Measurements from ENCODE around the gene HIP1R.

HIP1R gene

DNA sequence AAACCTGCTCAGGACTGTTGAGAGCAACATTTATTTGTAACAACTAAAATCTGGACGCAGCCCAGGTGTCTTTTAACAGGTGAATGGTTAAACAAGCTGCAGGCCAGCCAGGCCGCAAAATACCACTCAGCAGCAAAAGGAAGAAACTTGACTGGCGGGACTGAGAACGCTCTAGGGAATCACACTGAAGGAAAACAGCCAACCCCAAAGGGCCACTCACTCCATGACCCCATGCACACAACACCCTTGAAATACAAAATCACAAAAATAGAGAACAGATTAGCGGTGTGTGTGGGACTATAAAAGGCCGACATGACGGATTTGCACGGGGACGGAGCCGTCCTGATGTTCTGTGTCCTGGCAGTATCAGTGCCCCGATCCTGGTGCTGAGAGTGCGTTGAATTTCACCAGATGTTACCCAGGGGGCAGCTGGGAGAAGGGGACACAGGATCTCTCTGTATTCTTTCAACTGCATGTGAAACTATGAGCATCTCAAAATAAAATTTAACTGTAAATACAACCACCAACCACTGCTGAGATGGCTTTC is 37.6 kb downstream of the HIP1R start:
- peak overlapping the region; percentile 94 for H3K9ac ChIP-seq (ENCODE audit: low read length)
- H3K27ac ChIP-seq (ENCODE audit: low read length) = peak overlapping the region; percentile 97
- H3K9me3 ChIP-seq (replicated peaks; ENCODE audit: insufficient read depth, low read length) = no peaks in the 10 kb centered on the region
- H3K9me2 ChIP-seq (replicated peaks; ENCODE audit: insufficient read depth, low read length) = no peaks in the 10 kb centered on the region
- no peaks in the 10 kb centered on the region for H4K20me1 ChIP-seq (ENCODE audit: insufficient read depth, low read length)
- peak; percentile 44 for DNase-seq
- peak overlapping the region; percentile 59; the same call in 1 of the 2 replicates for H3K4me3 ChIP-seq (ENCODE audit: low read length)
- H2AFZ ChIP-seq (ENCODE audit: low read length) = no peak overlapping the region
- peaks cover 58% of the 10 kb centered on the region for H3K4me1 ChIP-seq (ENCODE audit: low read length)
- H3K79me2 ChIP-seq (ENCODE audit: low read length) = peaks cover 91% of the 10 kb centered on the region
- H3K4me2 ChIP-seq (ENCODE audit: low read depth, low read length) = peak overlapping the region; percentile 92
- H3K27me3 ChIP-seq (replicated peaks; ENCODE audit: insufficient read depth, low read length) = no peaks in the 10 kb centered on the region
- TF ChIP-seq EZH2 (optimal IDR thresholded peaks at IDR 0.05; ENCODE audit: low read depth, low read length) (no peak), EZH2phosphoT487 (IDR thresholded peaks at IDR 0.05; ENCODE audit: low read length) (no peak)
- TF ChIP-seq, protein P1, sequence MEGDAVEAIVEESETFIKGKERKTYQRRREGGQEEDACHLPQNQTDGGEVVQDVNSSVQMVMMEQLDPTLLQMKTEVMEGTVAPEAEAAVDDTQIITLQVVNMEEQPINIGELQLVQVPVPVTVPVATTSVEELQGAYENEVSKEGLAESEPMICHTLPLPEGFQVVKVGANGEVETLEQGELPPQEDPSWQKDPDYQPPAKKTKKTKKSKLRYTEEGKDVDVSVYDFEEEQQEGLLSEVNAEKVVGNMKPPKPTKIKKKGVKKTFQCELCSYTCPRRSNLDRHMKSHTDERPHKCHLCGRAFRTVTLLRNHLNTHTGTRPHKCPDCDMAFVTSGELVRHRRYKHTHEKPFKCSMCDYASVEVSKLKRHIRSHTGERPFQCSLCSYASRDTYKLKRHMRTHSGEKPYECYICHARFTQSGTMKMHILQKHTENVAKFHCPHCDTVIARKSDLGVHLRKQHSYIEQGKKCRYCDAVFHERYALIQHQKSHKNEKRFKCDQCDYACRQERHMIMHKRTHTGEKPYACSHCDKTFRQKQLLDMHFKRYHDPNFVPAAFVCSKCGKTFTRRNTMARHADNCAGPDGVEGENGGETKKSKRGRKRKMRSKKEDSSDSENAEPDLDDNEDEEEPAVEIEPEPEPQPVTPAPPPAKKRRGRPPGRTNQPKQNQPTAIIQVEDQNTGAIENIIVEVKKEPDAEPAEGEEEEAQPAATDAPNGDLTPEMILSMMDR (IDR thresholded peaks at IDR 0.05; ENCODE audit: low read length) = no peak
- peaks cover 69% of the 10 kb centered on the region for H3F3A ChIP-seq (ENCODE audit: insufficient read depth, low read length)
- peaks cover 4% of the 10 kb centered on the region; the same call in 1 of the 2 replicates for H3K36me3 ChIP-seq (replicated peaks; ENCODE audit: insufficient read depth, low read length)

GRCh38 chr12:122873540-122873939 is 38.3 kb downstream of the HIP1R start:
- H3K9me3 ChIP-seq (replicated peaks; ENCODE audit: insufficient read depth, low read length) = no peaks in the 10 kb centered on the region
- peak overlapping the region; percentile 12; the same call in 1 of the 2 replicates for H3K4me3 ChIP-seq (ENCODE audit: low read length)
- no peaks in the 10 kb centered on the region for H3K9me2 ChIP-seq (replicated peaks; ENCODE audit: insufficient read depth, low read length)
- peak overlapping the region; percentile 92 for H3K4me2 ChIP-seq (ENCODE audit: low read depth, low read length)
- peaks cover 66% of the 10 kb centered on the region for H3F3A ChIP-seq (ENCODE audit: insufficient read depth, low read length)
- H4K20me1 ChIP-seq (ENCODE audit: insufficient read depth, low read length) = no peaks in the 10 kb centered on the region
- DNase-seq = no peak
- H3K27me3 ChIP-seq (replicated peaks; ENCODE audit: insufficient read depth, low read length) = no peaks in the 10 kb centered on the region
- H3K27ac ChIP-seq (ENCODE audit: low read length) = peak overlapping the region; percentile 97
- peaks cover 91% of the 10 kb centered on the region for H3K79me2 ChIP-seq (ENCODE audit: low read length)
- TF ChIP-seq, protein P1 (IDR thresholded peaks at IDR 0.05; ENCODE audit: low read length) = no peak
- TF ChIP-seq EZH2 (optimal IDR thresholded peaks at IDR 0.05; ENCODE audit: low read depth, low read length) (no peak), EZH2phosphoT487 (IDR thresholded peaks at IDR 0.05; ENCODE audit: low read length) (no peak)
- peaks cover 4% of the 10 kb centered on the region; the same call in 1 of the 2 replicates for H3K36me3 ChIP-seq (replicated peaks; ENCODE audit: insufficient read depth, low read length)
- peak overlapping the region; percentile 94 for H3K9ac ChIP-seq (ENCODE audit: low read length)
- H2AFZ ChIP-seq (ENCODE audit: low read length) = no peak overlapping the region
- H3K4me1 ChIP-seq (ENCODE audit: low read length) = peaks cover 60% of the 10 kb centered on the region

GRCh38 chr12:122874081-122874480 is 38.8 kb downstream of the HIP1R start:
- H3K9me3 ChIP-seq (replicated peaks; ENCODE audit: insufficient read depth, low read length) = no peaks in the 10 kb centered on the region
- H3K27me3 ChIP-seq (replicated peaks; ENCODE audit: insufficient read depth, low read length) = no peaks in the 10 kb centered on the region
- peak overlapping the region; percentile 92 for H3K4me2 ChIP-seq (ENCODE audit: low read depth, low read length)
- H3K9me2 ChIP-seq (replicated peaks; ENCODE audit: insufficient read depth, low read length) = no peaks in the 10 kb centered on the region
- peaks cover 63% of the 10 kb centered on the region for H3K4me1 ChIP-seq (ENCODE audit: low read length)
- H2AFZ ChIP-seq (ENCODE audit: low read length) = no peak overlapping the region
- H3K36me3 ChIP-seq (replicated peaks; ENCODE audit: insufficient read depth, low read length) = peaks cover 4% of the 10 kb centered on the region; the same call in 1 of the 2 replicates
- H3F3A ChIP-seq (ENCODE audit: insufficient read depth, low read length) = peaks cover 63% of the 10 kb centered on the region
- H4K20me1 ChIP-seq (ENCODE audit: insufficient read depth, low read length) = no peaks in the 10 kb centered on the region
- peak overlapping the region; percentile 94 for H3K9ac ChIP-seq (ENCODE audit: low read length)
- peaks cover 90% of the 10 kb centered on the region for H3K79me2 ChIP-seq (ENCODE audit: low read length)
- no peak for DNase-seq
- H3K27ac ChIP-seq (ENCODE audit: low read length) = peak overlapping the region; percentile 97
- H3K4me3 ChIP-seq (ENCODE audit: low read length) = no peak overlapping the region
- TF ChIP-seq, protein P1 (IDR thresholded peaks at IDR 0.05; ENCODE audit: low read length) = no peak
- no peak for TF ChIP-seq EZH2phosphoT487 (IDR thresholded peaks at IDR 0.05; ENCODE audit: low read length)
- TF ChIP-seq EZH2 (optimal IDR thresholded peaks at IDR 0.05; ENCODE audit: low read depth, low read length) = no peak
